ENCODE results near the gene PRKN. TPM values are rescaled to one million over a fixed set of nuclear protein-coding genes. Genes with fewer than 3 reads are reported as not detected.

PRKN gene
- total RNA-seq, 1 experiment from 2014 or later: 2.0 TPM

DNA sequence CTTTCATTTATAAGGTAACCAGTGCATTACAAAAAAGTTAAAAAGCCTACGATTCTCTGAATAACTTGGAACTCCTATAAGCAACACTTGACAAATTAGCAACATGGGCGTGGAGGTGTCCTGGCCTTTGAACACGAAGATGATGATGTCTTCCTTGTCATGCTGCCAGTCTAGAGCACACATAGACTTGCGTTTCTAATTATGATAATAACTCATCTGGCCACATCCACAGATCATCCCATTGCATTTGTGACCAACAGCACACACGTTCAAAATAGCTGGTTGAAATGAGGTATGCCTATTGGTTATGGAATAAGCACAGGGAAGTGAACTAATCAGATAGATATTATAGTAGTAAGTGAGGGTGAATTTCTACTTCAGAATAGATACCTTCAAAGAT lies 608.9 kb downstream of the PRKN start:
- Histone ChIP-seq H2BK120ac (ENCODE audit: low read depth, low read length, poor library complexity, severe bottlenecking) (no peak overlapping the region), H3K79me2 (ENCODE audit: insufficient read depth, low read length) (no peaks in the 10 kb centered on the region), H3K4me1 (ENCODE audit: insufficient read depth, low read length) (no peaks in the 10 kb centered on the region), H2BK5ac (ENCODE audit: insufficient read length, low read length) (no peak overlapping the region), H2BK20ac (ENCODE audit: low read depth, low read length, poor library complexity, severe bottlenecking) (peak overlapping the region; percentile 26), H3K27ac (ENCODE audit: insufficient read length, low read depth, low read length) (no peak overlapping the region), H3K23ac (ENCODE audit: insufficient read length, low read depth, low read length) (no peak overlapping the region), H4K5ac (ENCODE audit: insufficient read length, low read depth, low read length) (no peak overlapping the region), H4K20me1 (ENCODE audit: control insufficient read depth, insufficient read depth, insufficient read length) (no peaks in the 10 kb centered on the region), H3K9ac (ENCODE audit: extremely low read depth, insufficient read length, low read length) (no peak overlapping the region), H3K79me1 (ENCODE audit: insufficient read depth, low read depth, low read length, poor library complexity, severe bottlenecking) (no peaks in the 10 kb centered on the region), H3K18ac (ENCODE audit: insufficient read length, low read depth, low read length) (no peak overlapping the region), H4K8ac (replicated peaks; ENCODE audit: insufficient read length, low read depth, low read length) (no peak overlapping the region), H3K9me3 (ENCODE audit: control insufficient read depth, low read depth, low read length) (no peaks in the 10 kb centered on the region), H2BK12ac (ENCODE audit: insufficient read length, low read depth, low read length) (no peak overlapping the region), H3K4ac (ENCODE audit: low read depth, low read length) (no peak overlapping the region), H2AFZ (ENCODE audit: low read length) (no peak overlapping the region), H3K23me2 (ENCODE audit: insufficient read length, low read depth, low read length, poor library complexity, severe bottlenecking) (no peaks in the 10 kb centered on the region), H3K27me3 (ENCODE audit: insufficient read depth, low read length) (no peaks in the 10 kb centered on the region), H3T11ph (ENCODE audit: low read length) (no peak overlapping the region), H4K91ac (ENCODE audit: insufficient read length, low read depth, low read length) (no peak overlapping the region), H2BK15ac (ENCODE audit: low read depth, low read length) (no peak overlapping the region), H3K56ac (ENCODE audit: insufficient read length, low read depth, low read length) (no peak overlapping the region), H3K14ac (ENCODE audit: insufficient read depth, low read length) (no peak overlapping the region), H3K4me2 (ENCODE audit: insufficient read depth, insufficient read length, low read length) (no peak overlapping the region), H2AK5ac (ENCODE audit: insufficient read length, low read length) (no peak overlapping the region)
- H3K36me3 Mint-ChIP-seq (ENCODE audit: insufficient read depth in 1 of 3, low read depth in 3 of 3): no peaks in the 10 kb centered on the region
- no peak overlapping the region for H3K27ac Mint-ChIP-seq
- H3K27me3 Mint-ChIP-seq (ENCODE audit: low read depth): no peaks in the 10 kb centered on the region
- TF ChIP-seq, protein P1, sequence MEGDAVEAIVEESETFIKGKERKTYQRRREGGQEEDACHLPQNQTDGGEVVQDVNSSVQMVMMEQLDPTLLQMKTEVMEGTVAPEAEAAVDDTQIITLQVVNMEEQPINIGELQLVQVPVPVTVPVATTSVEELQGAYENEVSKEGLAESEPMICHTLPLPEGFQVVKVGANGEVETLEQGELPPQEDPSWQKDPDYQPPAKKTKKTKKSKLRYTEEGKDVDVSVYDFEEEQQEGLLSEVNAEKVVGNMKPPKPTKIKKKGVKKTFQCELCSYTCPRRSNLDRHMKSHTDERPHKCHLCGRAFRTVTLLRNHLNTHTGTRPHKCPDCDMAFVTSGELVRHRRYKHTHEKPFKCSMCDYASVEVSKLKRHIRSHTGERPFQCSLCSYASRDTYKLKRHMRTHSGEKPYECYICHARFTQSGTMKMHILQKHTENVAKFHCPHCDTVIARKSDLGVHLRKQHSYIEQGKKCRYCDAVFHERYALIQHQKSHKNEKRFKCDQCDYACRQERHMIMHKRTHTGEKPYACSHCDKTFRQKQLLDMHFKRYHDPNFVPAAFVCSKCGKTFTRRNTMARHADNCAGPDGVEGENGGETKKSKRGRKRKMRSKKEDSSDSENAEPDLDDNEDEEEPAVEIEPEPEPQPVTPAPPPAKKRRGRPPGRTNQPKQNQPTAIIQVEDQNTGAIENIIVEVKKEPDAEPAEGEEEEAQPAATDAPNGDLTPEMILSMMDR (conservative IDR thresholded peaks at IDR 0.05): no peak
- 0 out of 5 replicates have a peak, but pooled peaks cover 0 to 2% of the 10 kb centered on the region in 2 experiments for H3K9me3 Mint-ChIP-seq
- no CpG with 5 or more reads among the region's 5 CpGs for WGBS (ENCODE audit: extremely low coverage, insufficient read length, low lambda C conversion rate)
- peaks cover 2% of the 10 kb centered on the region in 2 experiments; a peak in 2 of 4 replicates for H3K4me1 Mint-ChIP-seq
- DNase-seq: no peak
- no peak overlapping the region for H3K4me3 Mint-ChIP-seq
